Right ventricle myocardium superior (tissue), 1 donor: ENCODE data around the gene TM4SF18. TPM values are rescaled to one million over a fixed set of nuclear protein-coding genes. Genes with fewer than 3 reads are reported as not detected.
"Not testable (repeated sequence)": the region's sequence is repeated elsewhere in the genome, so short reads cannot be mapped to it uniquely, and the experiment has no call there.

Experiments used
- ATAC-seq: fragments of 200-7000 bp; cut with Tn5 transposase; one replicate; pipeline ENCODE4 v1.9.1; 2020; ENCODE audit warnings: mild to moderate bottlenecking; ENCODE audit not compliant: poor library complexity
- DNase-seq: peaks from one replicate; pipeline ENCODE4 v3.0.0-alpha.2; 2020
- intact Hi-C: fragments of 100-400 bp; cut with DNase I; formaldehyde crosslinking; loops from one replicate; pipeline ENCODE4 v1.11.2; 2022
- long read RNA-seq: library from polyadenylated mRNA; unstranded; transcript quantifications from one replicate; pipeline ENCODE4 v2.0.0, GENCODE V29; 2021
- total RNA-seq: library from RNA; stranded (reverse); fragmentation: NEBNext Ultra II Directional; extraction: Animal tissue kit (Norgen Biotek cat#: 25700); gene quantifications from one replicate; pipeline ENCODE4 v1.2.1, GENCODE V29; 2021
- donor health status: DM: no; HTN: yes; CAD: no; lungs with severe emphysema.

Gene TM4SF18
- total RNA-seq = 13.2 TPM
- long read RNA-seq, transcript TM4SF18-201 (6 exons, 3,852 nt) = major isoform, 13 of 16 reads
- long read RNA-seq, partial matches to known transcripts = 2 of 16 reads
- long read RNA-seq, other reads (novel, unspliced or antisense) = 0 of 16 reads

- intact Hi-C loops = no loop called here
- ATAC-seq (no peak), DNase-seq (no peak)
These were observed at the start of gene TM4SF18 for GRCh38 chr3:149333176-149333859. TM4SF18 (minus strand) TSS chr3:149333636; CDS start chr3:149333382, 254 bp downstream.

GRCh38 chr3:149382518-149382917 lies 49.1 kb upstream of the TM4SF18 start:
- DNase-seq (no peak), ATAC-seq (no peak)
- intact Hi-C loops = no loop called here

DNA sequence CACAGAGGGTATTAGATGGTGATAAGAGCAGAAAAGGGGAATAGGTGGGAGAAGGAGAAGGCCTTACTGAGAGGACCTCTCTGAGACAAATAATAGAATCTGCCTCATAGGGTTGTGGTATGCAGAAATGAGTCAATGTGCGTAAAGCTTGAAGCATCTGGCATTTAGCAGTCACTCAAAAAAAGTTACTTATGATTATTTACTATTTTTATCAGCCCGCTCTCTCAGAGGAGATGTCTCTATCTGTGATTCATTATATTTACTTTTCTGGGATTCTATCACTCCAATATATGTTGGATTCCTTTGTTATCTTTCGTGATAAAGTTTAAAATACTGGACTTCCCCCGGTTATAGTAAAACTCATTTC lies 48.6 kb upstream of the TM4SF18 start:
- no peak for ATAC-seq
- DNase-seq = no peak
- intact Hi-C loops = no loop called here

- DNase-seq (no peak), ATAC-seq (no peak)
- intact Hi-C loops = no loop called here
These were observed 48.0 kb upstream of the TM4SF18 start for GRCh38 chr3:149381173-149382100.

GRCh38 chr3:149380220-149380619 lies 46.8 kb upstream of the TM4SF18 start:
- DNase-seq, intact Hi-C loops, ATAC-seq: not testable (repeated sequence)

- intact Hi-C loops = no loop called here
- ATAC-seq = no peak
These were observed 45.3 kb upstream of the TM4SF18 start for GRCh38 chr3:149378478-149379309.

DNA sequence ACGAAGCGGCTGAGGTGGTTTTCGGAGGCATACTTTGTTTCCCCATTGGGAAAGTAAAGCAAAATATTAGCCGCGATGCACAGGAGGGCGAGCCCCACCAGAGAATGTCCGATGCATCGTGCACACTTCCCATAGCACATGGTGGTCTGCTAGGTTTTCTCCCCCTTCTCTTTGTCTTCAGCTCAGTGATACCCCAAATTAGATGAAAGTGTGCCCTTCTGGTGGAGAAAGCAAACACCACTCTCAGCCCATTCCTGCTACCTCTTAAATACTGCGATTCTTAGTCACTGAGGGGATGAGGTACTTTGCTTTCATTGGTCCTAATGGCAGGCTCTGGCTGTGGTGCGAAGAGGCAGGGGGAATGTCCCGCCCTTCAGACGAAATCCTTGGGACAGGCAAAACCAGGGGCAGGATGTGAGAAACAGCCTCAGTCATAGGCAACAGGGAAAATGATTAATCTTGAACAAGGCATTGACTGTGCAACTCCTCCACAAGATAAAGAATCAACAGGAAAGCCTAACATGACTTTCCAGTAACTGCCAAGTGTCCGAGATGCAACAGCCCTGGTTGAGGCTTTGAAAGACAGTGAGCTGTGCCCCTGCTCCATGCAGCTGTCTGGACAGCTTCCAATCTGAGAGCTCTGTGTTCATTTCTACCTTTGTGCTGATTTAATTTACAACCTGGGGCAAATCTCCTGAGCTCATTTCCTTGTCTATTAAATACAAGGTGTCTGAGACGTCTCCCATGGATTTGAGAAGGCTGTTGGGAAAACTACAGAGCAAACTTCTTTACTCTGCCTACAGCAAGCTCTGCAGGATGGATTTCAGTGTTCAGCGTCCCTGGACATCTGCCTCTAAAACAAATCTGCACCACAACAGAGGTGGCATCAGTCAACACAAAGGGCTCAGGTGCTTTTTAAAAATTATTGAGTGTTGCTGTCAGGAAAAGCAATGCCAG lies 44.2 kb upstream of the TM4SF18 start, which contains the start of gene TM4SF1:
TM4SF1 (minus strand) TSS at position 242 of the 957 bp plus-strand sequence; CDS start at position 140, 102 bp downstream.
- ATAC-seq (peak; percentile 90), DNase-seq (peak; percentile 54)
- intact Hi-C loops = no loop called here

More at GRCh38 chr3:149378478-149379309, 45.3 kb upstream of the TM4SF18 start:
- no peak for DNase-seq

DNA sequence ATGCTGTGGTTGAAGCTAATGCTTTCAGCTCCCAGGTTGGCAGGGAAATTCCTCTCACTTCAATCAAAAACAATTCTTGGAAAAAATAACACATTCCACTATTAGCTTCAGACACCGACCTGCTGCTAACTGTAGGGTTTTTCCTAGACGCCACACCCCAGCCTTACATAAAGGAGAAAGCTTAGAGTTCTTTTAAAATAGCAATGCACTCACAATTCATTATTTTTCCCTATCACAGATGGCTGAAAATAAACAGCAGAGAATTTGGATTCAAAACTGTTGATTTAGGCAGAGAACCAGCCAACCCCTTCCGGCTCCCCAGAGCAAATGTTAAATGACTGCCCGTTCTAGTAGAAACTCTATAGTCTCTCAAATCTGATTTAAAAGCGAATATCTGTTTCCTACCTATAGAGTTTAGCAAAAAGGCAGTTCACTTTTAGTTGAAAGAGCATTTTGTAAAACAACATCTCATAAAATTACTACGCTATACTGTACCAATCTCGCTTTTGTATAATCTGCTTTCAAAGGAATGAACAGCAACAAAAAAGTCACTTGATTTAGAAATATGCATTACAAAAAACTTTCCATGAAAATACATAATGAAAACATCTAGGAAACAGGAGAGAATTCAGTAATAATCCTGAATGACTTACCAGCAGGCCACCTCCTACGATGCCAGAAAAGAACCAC lies 43.4 kb upstream of the TM4SF18 start:
- intact Hi-C loops = no loop called here
- ATAC-seq = peak; percentile 69
- no peak for DNase-seq

GRCh38 chr3:149375501-149376196 lies 42.2 kb upstream of the TM4SF18 start:
- no peak for DNase-seq
- ATAC-seq = no peak
- intact Hi-C loops = no loop called here

GRCh38 chr3:149374793-149375500 lies 41.5 kb upstream of the TM4SF18 start:
- intact Hi-C loops = loop anchor here (5.0 kb wide), 1 partner anchor 38 kb away; no protein-coding TSS in a partner anchor

GRCh38 chr3:149374391-149374790 lies 41.0 kb upstream of the TM4SF18 start:
- intact Hi-C loops = loop anchor here (5.0 kb wide), 1 partner anchor 37 kb away; no protein-coding TSS in a partner anchor
- DNase-seq = no peak
- no peak for ATAC-seq

More at GRCh38 chr3:149374793-149375500, 41.5 kb upstream of the TM4SF18 start:
- no peak for DNase-seq
- ATAC-seq = no peak

DNA sequence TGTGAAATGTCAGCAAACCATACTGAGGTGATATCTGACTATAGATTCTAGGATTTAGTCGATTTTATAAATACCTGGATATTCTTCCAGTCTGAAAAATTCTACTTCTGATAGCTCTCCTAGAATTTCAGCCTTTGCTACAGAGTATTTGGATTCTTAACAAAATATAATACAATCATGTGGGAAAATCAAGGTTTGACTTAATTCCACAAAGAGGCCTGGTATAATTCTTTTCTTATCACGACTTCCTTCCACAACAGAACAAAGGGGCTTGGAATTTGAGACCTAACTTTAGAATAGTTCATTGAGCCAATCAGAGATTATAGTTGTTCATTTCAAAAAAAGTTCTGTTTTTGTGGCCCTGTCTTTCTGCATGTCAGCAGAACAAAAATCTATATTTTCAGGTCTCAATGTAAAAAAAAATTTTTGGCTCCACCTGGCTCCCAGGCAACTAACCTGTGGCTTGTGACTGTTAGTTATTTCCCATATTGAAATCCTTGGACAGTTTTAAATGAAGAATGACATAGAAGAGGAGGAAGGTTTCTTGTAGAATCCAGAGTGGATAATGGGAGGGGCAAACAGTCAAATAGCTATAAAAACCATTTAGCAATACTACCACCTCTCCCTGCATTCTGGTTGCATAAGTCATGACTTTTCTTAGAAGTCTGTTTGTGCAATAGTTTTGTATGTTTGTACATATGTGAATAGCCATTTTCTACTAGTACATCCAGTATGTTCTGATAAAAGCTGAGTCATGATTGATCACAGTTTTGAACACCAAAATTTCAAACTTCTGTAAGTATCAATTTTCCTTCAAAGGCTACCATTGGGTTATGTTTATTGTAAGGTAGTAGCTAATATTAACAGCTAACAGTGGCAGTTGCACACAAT lies 40.0 kb upstream of the TM4SF18 start:
- DNase-seq = no peak
- intact Hi-C loops = loop anchor here (5.0 kb wide), 1 partner anchor 36 kb away; no protein-coding TSS in a partner anchor
- ATAC-seq = no peak

GRCh38 chr3:149371723-149372114 lies 38.3 kb upstream of the TM4SF18 start:
- intact Hi-C loops = loop anchor here (5.0 kb wide), 1 partner anchor 34 kb away; no protein-coding TSS in a partner anchor

GRCh38 chr3:149371001-149371722 lies 37.7 kb upstream of the TM4SF18 start:
- ATAC-seq (no peak), DNase-seq (no peak)
- intact Hi-C loops = loop anchor here (5.0 kb wide), 1 partner anchor 34 kb away; no protein-coding TSS in a partner anchor

More at GRCh38 chr3:149371723-149372114, 38.3 kb upstream of the TM4SF18 start:
- DNase-seq (no peak), ATAC-seq (no peak)
